HG03139 (cell line): ENCODE data around the gene PLAAT3.
"Not testable (repeated sequence)": the region's sequence is repeated elsewhere in the genome, so short reads cannot be mapped to it uniquely, and the experiment has no call there.

ENCODE experiments used
- ATAC-seq: cut with Tn5 transposase; IDR thresholded peaks from one replicate; pipeline ENCODE4 v1.9.1; 2021; ENCODE audit not compliant: unreplicated experiment

Gene PLAAT3

DNA sequence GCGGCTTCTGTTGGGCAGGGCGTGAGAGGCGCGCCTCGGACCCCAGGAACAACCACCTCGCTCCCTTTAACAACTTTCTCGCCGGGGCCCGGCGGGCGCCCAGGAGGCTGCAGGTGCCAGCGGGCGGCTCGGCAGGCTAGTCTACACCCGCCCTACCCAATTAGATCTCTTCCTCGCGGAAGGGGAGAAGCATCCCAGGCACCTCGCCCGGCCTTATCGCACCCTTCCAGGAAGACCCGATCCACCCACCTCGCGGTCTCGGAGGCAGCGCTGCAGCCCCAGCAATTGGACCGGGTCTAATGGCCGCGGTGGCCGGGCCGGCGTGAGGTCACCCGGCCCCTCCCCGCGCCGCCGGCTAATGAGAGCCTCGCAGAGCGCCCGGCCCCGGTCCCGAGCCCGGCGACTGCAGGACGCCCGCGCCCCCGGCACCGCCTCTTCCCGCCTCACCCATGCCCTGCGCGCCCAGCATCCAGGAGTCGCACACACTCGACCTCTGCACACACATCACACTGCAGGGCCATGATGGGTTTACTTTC, at the start of gene PLAAT3:
PLAAT3 (minus strand) TSS at position 298 of the 536 bp plus-strand sequence. CDS start 419 bp downstream, outside the sequence.
- no peak for ATAC-seq

DNA sequence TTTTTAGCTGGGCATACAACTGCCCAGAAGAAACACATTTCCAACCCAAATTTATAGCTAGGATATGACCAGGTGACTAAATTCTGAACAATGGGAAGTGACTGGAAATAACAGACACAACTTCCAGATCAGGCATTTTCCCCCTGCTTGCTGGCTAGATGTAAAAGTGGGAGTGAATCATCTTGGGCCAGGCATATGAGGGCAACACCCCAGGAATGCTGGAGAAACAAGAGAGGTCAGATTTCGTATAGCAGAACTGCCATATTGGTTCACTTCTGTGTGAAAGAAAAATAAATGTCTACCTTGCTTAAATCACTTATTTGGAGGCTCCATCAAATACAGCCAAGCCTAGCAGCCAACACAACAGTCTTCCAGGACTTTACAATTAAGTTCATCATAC, 49.6 kb upstream of the PLAAT3 start:
- no peak for ATAC-seq

DNA sequence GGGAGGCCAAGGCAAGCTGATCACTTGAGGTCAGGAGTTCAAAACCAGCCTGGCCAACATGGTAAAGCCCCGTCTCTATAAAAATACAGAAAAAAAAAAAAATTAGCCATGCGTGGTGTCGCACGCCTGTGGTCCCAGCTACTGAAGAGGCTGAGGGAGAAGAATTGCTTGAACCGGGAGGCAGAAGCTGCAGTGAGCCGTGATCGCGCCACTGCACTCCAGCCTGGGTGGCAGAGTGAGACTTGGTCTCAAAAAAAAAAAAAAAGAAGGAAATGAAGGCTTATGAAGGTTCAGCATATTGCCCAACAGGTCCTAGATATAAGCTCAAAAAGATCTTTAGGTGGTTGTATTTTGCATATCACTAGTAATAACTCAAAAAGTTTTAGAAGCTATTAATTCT, 46.7 kb upstream of the PLAAT3 start:
- ATAC-seq = no peak

DNA sequence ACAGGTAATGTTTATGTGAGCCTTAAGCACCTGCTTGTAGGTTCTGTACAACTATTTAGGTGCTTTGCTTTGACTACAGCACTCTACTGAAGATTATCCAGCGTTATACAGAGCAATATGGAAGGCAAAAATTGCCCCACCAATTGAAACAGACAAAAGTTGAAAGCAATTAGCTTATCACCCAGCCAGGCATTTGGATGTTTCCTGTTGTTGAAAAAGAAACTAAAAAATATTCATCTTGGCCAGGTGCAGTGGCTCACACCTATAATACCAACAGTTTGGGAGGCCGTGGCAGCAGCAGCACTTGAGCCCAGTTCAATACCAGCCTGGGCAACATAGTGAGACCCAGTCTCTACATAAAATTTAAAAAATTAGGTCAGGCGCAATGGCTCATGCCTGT, 38.4 kb upstream of the PLAAT3 start:
- ATAC-seq = no peak

DNA sequence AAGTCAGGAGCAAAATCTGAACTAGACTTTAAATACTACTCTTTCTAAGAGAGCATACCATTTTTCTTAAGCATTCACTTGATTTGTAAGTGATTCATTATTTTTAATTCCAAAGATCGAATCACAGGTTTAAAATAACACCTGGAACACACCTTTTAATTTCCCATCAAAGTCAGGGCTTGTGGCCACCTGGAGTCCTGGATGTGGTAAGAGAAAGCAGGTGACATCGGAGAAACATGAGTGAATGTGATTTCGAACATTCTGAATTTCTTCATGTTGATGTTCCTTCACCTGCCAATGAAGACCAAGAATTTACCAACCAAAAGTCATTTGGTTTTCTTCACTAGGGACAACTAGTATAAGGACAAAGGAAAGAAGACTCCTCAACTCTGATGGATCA, 29.0 kb upstream of the PLAAT3 start:
- ATAC-seq = no peak

DNA sequence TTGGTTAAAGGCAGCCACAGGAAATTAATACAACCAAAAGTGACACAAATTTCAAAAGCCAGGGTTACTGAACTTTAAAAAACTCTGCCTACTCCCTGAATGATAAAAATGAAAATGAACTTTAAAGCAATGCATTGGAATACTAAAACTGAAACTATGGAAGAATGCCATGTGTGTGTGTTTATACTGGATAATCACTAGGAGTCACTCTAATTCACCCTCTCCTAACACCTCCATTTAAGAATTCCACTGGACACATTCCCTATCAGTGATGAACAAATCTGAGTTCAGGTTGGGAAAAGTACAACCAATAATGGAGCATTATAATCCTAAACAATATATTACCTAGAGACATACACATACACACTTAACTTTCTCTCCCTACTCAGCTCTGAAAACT, 27.5 kb upstream of the PLAAT3 start:
- no peak for ATAC-seq

DNA sequence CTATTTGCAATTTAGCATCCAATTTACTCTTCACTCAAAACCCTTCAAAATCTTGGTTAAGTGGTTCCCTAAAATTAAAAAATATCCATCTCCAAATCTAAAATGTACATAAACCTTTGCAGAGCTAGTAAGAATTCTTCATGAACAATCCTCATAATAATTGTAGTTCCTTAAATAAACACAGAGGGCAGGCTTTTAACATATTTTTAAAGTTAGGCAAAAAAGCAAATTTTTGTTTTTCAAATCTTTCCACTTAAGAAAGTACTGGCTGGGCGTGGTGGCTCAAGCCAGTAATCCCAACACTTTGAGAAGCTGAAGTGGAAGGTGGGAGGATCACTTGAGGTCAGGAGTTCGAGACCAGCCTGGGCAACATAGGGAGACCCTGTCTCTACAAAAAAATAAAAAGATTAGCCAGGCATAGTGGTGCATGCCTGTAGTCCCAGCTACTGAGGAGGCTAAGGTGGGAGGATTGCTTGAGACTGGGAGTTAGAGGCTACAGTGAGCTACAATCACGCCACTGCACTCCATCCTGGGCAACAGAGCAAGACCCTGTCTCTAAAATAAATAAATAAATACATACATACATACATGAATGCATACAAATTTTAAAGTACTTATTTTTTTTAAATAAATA, 25.1 kb upstream of the PLAAT3 start:
- no peak for ATAC-seq

DNA sequence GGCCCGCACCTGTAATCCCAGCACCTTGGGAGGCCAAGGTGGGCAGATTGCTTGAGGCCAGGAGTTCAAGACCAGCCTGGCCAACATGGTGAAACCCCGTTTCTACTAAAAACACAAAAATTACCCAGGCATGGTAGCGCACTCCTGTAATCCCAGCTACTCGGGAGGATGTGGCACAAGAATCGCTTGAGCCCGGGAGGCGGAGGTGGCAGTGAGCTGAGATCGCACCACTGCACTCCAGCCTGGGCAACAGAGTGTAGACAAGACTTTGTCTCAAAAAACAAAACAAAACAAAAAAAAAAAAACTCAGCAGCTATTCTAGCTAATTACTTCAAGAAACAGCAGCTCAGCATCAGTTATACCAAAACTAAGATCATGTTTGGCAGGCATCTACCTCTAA, 24.2 kb upstream of the PLAAT3 start:
- ATAC-seq = not testable (repeated sequence)

DNA sequence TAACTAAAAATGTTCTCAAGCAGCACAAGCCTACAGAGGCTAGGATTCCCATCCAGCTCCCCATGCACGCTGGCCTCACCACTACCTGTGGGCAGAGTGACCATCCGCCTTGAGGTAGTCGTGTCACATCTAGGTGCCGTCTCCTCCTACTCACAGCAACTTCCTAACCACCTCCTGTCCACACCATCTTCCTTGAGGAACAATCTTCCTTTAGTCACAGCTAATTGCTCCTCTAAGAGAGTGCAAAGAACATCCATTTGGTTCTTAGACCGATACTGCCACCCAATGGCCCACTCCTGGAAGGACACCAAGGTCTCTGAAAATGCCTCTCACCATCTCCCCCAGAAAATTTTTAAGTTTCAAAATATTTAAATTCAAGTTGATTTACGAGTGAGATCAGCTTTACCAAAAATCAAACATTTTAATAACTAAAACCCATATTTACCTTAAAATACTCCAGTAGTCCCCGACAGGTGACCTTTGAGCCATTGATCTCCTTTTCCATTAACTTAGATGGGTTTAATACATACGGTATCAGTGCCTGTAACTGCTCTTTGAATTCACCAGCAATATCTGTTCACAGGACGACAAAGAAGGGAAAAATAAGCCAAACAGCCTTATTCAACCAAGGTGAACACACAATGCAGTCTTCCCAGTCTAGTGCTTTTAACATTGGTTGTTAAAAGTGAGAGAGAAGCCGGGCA, 21.7 kb upstream of the PLAAT3 start:
- no peak for ATAC-seq

DNA sequence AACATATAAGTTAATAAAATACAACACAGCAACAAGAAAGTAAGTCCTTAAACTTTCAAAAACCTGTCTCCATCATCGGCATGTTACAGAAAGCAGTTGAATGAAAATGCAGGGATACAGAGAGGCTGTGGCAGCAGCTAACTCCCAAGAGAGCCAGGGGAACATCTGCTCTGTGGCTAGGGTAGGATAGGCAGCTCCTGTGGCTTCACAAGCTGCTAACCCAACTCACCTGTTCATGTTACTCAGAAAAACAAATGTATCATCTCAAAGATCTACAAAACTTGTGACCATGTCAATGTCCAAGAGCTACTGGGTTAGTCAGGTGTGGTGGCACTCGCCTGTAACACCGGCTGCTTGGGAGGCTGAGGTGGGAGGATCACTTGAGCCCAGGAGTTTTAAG, 15.2 kb upstream of the PLAAT3 start:
- ATAC-seq = no peak

DNA sequence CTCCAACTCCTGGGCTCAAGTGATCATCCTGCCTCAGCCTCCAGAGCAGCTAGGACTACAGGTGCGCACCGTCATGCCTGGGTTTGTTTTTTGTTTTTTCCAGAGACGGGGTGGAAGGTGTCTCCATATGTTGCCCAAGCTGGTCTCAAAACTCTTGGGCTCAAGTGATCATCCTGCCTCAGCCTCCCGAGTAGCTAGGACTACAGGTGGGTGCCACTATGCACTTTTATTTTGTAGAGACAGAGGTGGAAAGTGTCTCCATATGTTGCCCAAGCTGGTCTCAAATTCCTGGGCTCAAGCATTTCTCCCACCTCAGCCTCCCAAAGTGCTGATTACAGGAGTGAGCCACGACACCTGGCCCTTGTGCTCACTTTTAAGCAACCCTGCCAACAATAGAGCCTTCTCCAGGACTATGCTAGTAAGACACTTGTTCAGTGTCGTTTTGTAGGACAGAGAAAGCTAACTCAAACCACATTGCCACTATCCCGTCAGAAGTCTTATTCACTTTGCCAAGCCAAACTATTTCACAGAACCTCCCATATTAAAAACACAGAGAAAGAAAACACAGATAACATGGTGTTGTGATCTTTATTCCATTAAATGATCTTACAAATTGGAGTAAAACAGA, 9.4 kb upstream of the PLAAT3 start:
- no peak for ATAC-seq

DNA sequence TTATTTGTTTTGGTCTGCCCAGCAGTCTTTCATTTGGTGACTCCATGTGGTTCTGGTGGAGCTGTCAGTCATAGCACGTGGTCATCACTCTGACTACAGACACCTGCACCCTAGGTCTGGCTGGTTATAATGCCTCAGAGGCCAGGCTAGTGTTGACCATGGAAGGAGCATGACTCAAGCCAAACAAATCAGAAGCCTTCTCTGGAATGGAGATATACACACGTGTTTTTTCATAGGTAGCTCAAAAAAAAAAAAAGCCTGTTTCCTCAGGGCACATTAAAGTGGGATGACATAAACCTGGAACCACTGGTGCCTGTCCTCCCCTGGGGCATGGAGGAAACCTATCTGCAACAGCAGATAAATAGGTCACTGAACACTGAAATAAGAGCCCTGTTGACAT, 8.1 kb upstream of the PLAAT3 start:
- ATAC-seq = no peak

DNA sequence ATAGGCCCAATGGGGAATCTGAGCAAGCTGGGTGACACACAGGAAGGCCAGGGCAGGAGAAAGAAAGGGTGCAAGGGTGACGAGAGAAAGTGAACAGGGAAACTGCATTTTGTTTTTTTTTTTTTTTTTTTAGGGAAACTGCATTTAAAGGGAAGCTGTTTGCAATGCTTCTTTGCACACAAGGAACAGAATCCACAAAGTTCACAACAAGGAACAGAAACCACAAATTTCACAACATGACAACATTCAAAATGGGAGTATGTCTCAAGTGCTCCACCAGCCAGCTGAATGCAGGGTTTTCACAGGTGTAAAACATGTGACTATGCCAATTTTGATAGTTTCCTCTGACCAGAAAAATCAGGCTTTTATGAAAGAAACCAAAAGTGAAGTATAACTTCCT, 6.8 kb upstream of the PLAAT3 start:
- ATAC-seq = no peak

DNA sequence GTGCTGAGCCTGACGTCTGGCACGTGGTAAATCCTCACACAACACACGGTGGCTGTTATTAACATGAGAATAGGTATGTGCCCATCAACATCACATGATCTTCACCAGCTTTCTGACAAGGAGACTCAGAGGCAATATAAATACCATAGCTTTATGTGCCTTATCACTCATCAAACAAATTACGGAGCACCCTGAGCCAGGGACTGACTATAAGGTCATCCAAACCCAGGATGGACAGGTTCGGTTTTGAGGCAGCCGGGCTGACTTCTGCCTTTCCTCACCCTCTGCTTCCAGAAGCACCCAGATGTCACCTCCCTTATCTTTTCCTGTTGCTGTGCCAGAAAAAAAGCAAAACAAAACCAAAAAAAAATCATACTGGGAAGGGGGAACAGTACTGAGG, 5.7 kb upstream of the PLAAT3 start:
- ATAC-seq = no peak

DNA sequence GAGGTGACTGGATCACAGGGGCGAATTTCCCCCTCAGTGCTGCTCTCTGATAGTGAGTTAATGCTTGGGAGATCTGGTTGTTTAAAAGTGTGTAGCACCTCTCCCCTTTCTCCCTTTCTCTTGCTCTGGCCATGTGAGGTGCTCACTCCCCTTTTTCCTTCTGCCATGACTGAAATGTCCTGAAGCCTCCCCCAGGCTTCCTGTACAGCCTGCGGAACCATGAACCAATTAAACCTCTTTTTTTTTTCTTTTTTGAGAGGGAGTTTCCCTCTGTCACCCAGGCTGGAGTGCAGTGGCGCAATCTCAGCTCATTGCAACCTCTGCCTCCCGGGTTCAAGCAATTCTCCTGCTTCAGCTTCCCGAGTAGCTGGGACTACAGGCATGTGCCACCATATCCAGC, 3.5 kb upstream of the PLAAT3 start:
- ATAC-seq = not testable (repeated sequence)

DNA sequence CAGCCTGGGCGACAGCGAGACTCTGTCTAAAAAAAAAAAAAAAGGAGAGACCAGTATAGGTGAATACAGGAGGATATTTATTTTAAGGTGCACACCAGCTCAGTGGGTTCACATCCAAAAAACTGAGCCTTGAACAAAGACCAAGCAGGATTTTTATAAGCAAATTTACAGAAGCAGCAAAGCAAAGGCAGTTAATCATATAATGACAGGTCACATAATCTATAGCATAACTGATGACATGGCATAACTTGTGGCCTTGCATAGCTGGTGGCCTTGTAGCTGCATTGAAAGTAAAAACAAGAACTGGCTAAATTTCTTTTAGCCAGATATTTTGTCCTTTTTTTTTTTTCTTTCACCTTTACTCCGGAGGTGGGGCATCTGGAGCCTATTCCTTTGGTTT, 2.7 kb upstream of the PLAAT3 start:
- ATAC-seq = no peak

DNA sequence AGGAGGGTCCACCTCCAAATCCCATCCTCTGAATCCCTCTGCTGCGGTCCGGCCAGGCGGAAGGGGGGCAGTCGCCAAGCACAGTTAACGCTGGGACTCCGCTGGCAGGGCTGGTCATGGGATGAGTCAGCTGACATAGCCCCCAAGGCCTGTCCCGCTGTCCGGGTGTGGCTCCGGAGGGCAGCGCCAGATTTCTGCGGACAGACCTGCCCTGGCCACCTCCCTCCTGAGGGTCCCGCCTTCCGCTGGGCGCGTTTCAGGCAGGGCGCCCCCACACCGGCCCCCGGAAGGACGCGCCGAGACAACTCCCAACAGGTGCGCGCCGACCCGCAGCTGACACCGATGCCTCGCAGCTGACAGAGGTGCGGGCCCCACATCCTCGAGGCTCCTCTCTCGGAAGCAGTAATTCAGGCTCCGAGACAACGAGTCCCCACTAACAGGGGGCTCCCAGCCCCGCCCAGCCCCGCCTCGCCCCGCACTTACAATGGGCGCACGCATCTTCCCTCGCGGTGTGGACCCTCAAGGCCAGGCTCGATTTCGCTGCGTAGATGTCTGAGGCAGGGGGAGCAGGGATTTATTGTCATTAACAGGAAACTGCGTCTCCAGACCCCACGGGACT, 607 bp downstream of the PLAAT3 start:
- no peak for ATAC-seq

DNA sequence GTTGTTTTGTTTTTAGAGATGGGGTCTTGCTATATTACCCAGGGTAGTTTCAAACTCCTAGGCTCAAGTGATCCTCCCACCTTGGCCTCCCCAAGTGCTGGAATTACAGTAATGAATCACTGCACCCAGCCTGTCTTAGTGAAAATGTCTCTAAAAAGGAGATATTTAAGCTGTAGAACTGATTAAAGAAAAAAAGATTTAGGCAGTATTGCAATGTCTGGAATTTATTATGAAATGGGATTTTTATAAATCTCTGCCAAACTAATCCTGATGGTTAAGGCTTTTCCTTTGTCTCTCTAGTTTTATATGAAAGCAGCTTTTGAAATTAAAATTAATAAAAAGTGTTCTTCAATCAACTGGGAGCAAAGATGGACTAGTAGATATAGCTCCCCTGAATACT, 2.1 kb downstream of the PLAAT3 start:
- no peak for ATAC-seq

DNA sequence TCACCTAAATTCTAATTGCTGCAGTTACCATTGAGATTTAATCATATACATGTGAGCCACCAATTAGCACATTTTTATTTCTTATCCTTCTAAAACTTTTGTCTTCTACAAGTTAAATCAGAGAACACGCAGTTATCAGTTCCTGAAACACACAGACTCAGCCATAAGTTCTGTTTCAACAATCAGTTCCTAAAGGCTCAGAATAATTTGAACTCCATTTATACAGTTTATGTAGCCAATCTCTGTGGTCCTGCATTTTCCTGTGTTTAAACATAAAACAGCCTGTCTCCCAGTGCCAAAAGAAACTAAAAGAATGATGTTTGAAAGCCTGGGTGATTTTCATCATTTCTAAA, 2.9 kb downstream of the PLAAT3 start:
- no peak for ATAC-seq

DNA sequence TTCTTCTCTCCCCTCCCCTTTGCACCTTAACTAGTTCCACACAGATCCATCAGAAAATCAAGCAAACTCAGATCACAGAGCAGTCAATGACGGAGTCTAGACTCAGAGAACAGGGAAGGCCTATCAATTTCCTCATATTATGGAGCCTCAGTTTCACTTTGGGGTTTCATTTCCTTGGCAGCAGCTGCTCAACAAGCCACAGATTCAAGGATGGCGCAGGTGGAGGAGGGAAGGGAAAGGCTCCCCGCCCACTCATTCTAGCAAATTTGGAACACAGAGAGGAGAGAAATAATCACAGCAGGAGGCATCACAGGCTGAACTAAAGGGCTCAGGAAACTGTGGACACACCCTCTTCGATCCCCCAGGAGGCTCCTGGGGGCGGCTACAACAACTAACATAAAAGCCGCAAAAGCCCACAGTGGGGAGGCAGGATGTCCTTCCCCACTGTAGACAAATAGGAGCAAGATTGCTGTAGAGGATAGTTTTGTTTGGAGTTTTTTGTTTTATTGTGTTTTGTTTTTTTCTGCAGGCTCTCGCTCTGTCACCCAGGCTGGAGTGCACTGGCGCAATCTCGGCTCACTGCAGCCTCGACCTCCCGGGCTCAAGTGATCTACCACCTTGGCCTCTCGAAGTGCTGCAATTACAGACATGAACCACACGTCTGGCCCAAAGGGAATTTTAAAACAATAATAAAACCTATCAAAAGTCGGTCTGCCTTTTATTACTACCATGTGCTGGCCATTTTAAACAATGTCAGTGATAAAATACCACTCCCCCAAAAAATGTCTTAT, 3.4 kb downstream of the PLAAT3 start:
- no peak for ATAC-seq

DNA sequence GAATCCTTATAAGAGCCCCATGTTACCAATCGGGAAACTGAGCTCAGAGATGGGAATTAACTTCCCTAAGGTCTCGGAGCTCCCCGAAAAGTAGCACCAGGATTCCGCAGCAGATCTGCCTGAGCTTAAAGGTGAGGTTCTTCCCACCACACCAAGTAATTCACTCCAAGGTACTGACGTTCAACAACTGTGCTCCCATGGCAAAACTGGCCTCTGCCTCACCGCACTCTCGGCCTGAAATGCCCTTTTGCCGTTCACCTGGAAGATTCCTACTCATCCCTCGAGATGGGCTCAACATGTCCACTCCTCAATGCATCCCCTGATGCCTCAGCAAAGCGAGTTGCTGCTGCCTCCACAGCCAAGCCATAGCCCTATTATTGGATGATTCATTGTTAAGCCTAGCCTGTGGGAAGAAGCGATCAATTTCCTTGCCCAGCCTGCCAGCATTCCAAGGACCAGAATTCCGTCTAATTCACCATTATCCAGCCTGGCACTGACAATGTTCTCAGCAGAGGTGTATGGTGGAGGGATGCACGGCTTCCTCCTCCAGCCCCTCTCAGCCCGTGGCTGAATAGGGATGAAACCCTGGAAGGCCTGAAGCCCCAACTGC, 4.2 kb downstream of the PLAAT3 start:
- ATAC-seq = no peak
